ENCODE results near the gene PTGDS. TPM values are rescaled to one million over a fixed set of nuclear protein-coding genes. Genes with fewer than 3 reads are reported as not detected.
A peak's percentile ranks its signal among the peaks of the same experiment; 100 is the strongest.

The PTGDS gene
- total RNA-seq, 1 experiment from 2014 or later, result 3.6 TPM

DNA sequence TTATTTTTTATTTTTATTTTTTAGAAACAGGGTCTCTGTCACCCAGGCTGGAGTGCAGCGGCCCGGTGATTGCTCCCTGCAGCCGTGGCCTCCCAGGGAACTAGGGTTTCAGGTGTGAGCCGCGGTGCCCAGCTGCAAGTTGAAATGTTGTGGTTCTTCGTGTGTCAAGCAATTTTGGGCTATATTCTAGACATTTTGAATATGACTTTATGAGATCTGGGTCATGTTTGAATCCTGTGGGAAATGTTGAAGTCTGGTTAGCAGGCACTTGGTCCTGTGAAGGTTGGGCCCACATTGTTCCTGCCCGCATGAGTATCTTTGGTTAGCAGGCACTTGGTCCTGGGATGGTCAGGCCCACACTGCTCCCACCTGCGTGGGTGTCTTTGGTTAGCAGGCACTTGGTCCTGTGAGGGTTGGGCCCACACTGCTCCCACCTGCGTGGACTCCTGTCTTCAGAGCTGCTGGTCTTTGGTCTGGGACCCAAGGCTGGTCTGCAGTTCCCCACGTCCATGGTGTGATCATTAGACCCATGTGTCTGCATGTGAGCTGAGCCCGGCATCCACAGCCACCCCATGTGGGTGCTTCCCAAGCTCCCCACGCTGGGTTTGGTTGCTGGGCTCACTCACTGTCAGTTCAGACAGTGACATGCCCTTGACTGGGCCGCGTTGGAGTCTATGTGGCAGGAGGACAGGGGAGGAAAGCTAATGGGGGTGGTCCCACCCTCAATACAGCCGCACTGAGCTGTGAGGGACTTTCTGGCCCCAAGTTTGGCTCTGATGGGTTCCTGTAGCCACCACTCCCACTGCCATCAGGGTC is 39.9 kb upstream of the PTGDS start:
- Mint-ChIP-seq H3K9me3 (no peaks in the 10 kb centered on the region), H3K4me1 (peaks cover 8 to 16% of the 10 kb centered on the region in 2 experiments), H3K27me3 (ENCODE audit: low read depth) (peaks cover 3% of the 10 kb centered on the region; the same call in 1 of the 2 replicates), H3K4me3 (no peak overlapping the region), H3K27ac (peak overlapping the region in 2 of 3 experiments; percentile 42 to 73; a peak in 2 of 7 replicates), H3K36me3 (ENCODE audit: insufficient read depth in 1 of 3, low read depth in 3 of 3) (peaks cover 16 to 70% (median 48%) of the 10 kb centered on the region in 3 experiments)
- Histone ChIP-seq H4K20me1 (ENCODE audit: control insufficient read depth, insufficient read depth, insufficient read length) (no peaks in the 10 kb centered on the region), H3T11ph (ENCODE audit: low read length) (no peak overlapping the region), H2BK20ac (ENCODE audit: low read depth, low read length, poor library complexity, severe bottlenecking) (no peak overlapping the region), H3K4ac (ENCODE audit: low read depth, low read length) (no peak overlapping the region), H3K79me2 (ENCODE audit: insufficient read depth, low read length) (no peaks in the 10 kb centered on the region), H3K9ac (ENCODE audit: extremely low read depth, insufficient read length, low read length) (no peak overlapping the region), H2AFZ (ENCODE audit: low read length) (no peak overlapping the region), H3K18ac (ENCODE audit: insufficient read length, low read depth, low read length) (no peak overlapping the region), H4K8ac (replicated peaks; ENCODE audit: insufficient read length, low read depth, low read length) (no peak overlapping the region), H3K27me3 (ENCODE audit: insufficient read depth, low read length) (no peaks in the 10 kb centered on the region), H3K27ac (ENCODE audit: insufficient read length, low read depth, low read length) (no peak overlapping the region), H2BK12ac (ENCODE audit: insufficient read length, low read depth, low read length) (no peak overlapping the region), H3K23ac (ENCODE audit: insufficient read length, low read depth, low read length) (no peak overlapping the region), H3K4me2 (ENCODE audit: insufficient read depth, insufficient read length, low read length) (no peak overlapping the region), H3K4me1 (ENCODE audit: insufficient read depth, low read length) (no peaks in the 10 kb centered on the region; the same call in 1 of the 2 replicates), H3K23me2 (ENCODE audit: insufficient read length, low read depth, low read length, poor library complexity, severe bottlenecking) (no peaks in the 10 kb centered on the region), H3K79me1 (ENCODE audit: insufficient read depth, low read depth, low read length, poor library complexity, severe bottlenecking) (no peaks in the 10 kb centered on the region), H4K91ac (ENCODE audit: insufficient read length, low read depth, low read length) (no peak overlapping the region), H2BK5ac (ENCODE audit: insufficient read length, low read length) (peak overlapping the region; percentile 60), H2AK5ac (ENCODE audit: insufficient read length, low read length) (no peak overlapping the region), H2BK15ac (ENCODE audit: low read depth, low read length) (no peak overlapping the region), H3K56ac (ENCODE audit: insufficient read length, low read depth, low read length) (no peak overlapping the region), H3K9me3 (ENCODE audit: control insufficient read depth, low read depth, low read length) (no peaks in the 10 kb centered on the region), H3K14ac (ENCODE audit: insufficient read depth, low read length) (no peak overlapping the region), H4K5ac (ENCODE audit: insufficient read length, low read depth, low read length) (no peak overlapping the region), H2BK120ac (ENCODE audit: low read depth, low read length, poor library complexity, severe bottlenecking) (no peak overlapping the region)
- TF ChIP-seq, protein P1, sequence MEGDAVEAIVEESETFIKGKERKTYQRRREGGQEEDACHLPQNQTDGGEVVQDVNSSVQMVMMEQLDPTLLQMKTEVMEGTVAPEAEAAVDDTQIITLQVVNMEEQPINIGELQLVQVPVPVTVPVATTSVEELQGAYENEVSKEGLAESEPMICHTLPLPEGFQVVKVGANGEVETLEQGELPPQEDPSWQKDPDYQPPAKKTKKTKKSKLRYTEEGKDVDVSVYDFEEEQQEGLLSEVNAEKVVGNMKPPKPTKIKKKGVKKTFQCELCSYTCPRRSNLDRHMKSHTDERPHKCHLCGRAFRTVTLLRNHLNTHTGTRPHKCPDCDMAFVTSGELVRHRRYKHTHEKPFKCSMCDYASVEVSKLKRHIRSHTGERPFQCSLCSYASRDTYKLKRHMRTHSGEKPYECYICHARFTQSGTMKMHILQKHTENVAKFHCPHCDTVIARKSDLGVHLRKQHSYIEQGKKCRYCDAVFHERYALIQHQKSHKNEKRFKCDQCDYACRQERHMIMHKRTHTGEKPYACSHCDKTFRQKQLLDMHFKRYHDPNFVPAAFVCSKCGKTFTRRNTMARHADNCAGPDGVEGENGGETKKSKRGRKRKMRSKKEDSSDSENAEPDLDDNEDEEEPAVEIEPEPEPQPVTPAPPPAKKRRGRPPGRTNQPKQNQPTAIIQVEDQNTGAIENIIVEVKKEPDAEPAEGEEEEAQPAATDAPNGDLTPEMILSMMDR (conservative IDR thresholded peaks at IDR 0.05), result no peak
- no CpG with 5 or more reads among the region's 15 CpGs for WGBS (ENCODE audit: extremely low coverage, insufficient read length, low lambda C conversion rate)
- DNase-seq, result no peak
